GM06990 (cell line): ENCODE measurements around the gene TMIE.

Experiments used
- DNase-seq: peaks from one replicate; pipeline ENCODE4 v3.0.0-alpha.2; 2011; ENCODE audit not compliant: insufficient read length; ENCODE audit errors: extremely low read depth
- H3K27me3 ChIP-seq: replicated peaks from 2 replicates; pipeline ENCODE4 v1.6.0; 2011; ENCODE audit warnings: low read length; ENCODE audit not compliant: control insufficient read depth, insufficient read depth
- H3K36me3 ChIP-seq: 2 replicates; pipeline ENCODE4 v1.5.1; 2011; ENCODE audit warnings: low read length; ENCODE audit not compliant: control insufficient read depth, insufficient read depth
- H3K4me3 ChIP-seq: replicated peaks from 2 replicates; pipeline ENCODE4 v1.5.1; 2011; ENCODE audit warnings: low read depth, mild to moderate bottlenecking, control low read depth, low read length
- CTCF ChIP-seq: IDR thresholded peaks from 2 replicates; pipeline ENCODE4 v1.5.1; 2011; ENCODE audit warnings: low read length, control low read depth, mild to moderate bottlenecking, inconsistent platforms; ENCODE audit not compliant: insufficient read depth, poor library complexity, severe bottlenecking

The TMIE gene

DNA sequence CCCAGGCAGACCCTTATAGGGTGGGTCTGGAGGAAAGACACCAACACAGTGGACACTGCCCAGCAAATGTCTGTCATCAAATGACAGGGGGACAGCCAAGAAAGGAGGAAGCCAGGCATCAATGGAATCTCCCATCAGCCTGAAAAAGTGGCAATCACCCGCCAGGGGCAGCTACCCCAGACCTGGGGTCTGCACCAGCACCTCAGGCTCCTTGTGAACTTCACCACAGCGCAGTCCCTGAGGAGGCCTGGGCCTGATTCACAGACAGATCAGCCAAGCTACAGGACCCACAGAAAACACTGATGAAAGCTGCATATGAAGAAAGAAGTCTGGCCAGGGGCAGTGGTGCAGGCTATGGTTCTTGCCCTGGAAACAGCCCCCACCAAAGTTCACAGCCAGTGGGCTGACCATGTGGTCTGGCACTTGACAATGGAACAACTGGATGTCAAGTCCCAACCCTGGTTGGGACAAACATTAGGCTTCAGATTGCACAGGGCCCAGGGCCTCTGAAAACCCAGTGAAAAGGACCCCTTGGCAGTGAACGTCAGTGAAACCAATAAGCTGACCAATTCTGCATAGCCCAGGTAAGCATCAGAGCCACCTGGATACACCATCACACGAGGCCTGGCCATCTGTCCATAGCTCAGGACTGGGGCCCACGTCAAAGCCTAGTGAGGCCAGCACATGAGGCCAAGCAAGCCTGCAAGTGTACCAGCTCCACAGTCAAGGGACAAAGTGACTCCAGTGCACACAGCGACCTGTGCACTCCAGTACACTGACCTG lies 36.8 kb upstream of the TMIE start:
- Histone ChIP-seq H3K4me3 (no peak overlapping the region), H3K36me3 (no peaks in the 10 kb centered on the region), H3K27me3 (peaks cover 4% of the 10 kb centered on the region)
- no peak for TF ChIP-seq CTCF
- no peak for DNase-seq

DNA sequence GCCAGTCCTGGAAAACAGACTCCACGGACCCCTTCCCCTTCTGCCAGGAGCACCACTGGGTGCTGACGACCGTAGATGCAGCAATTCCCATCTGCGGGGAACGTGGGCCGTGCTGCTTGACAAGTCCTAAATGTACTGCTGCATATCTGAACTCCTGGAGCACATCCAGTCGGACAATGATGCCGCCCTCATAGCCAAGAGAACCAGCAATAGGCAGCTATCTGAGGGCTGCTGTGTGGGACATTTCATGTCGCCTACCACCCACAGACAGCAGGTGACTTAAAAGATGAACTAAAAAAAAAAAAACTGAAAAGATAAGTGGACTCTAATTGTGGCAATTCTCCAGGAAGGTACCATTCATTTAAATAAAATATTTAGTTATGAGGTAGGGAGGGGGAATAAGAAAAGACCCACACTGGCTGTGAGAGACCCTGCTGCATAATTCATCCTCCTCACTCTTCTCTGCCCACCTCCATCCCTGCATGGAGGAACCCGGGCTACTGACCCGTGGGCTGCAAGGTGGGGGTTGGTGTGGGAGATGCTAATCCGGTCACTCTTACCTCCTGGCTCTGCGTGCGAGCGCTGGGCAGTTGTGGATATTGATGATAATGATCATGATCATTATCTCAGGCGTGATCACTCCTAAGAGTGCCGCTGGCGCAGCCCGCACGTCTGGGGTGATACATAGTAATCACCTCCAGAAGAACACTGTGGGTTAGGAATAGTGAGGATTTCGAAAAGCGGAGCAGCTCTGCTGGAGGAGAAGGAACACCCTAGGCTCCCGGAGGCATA lies 36.0 kb upstream of the TMIE start:
- DNase-seq: no peak
- Histone ChIP-seq H3K27me3 (peaks cover 4% of the 10 kb centered on the region), H3K36me3 (no peaks in the 10 kb centered on the region), H3K4me3 (no peak overlapping the region)
- no peak for TF ChIP-seq CTCF

DNA sequence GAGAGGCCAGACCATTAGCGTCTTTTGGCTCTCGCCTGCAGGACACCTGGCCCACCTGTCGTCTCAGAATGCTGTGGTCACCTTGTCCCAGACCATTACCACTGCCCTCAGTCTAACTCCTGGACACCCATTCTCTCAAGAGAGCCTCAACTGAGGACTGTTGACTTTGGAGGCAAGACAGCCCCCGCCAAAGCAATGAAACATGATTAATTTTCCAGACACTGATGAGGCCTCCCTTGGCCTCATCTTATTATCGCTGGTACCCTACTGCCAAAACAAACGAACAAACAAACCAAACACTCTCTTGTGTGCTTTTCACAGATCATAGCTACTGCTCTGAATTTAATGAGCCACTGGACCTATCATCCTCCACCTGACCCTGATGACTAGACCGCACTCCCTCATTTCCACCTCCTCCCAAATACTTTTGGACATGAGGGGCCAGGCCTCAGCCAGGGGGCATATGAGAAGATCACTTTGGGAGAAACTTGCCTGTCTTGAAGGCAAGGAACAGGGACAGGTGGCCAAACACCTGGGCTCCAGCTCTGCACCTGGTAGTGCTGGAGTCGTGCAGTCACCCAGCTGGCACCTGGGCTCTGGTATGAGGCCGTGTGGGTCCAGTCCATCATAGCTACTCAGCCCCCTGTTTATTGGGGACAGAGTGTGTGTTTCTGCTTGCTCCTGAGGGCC lies 35.3 kb upstream of the TMIE start:
- DNase-seq: no peak
- TF ChIP-seq CTCF: no peak
- Histone ChIP-seq H3K36me3 (no peaks in the 10 kb centered on the region), H3K27me3 (peaks cover 4% of the 10 kb centered on the region), H3K4me3 (no peak overlapping the region)

- peaks cover 4% of the 10 kb centered on the region; the same call in 1 of the 2 replicates for H3K27me3 ChIP-seq
- H3K4me3 ChIP-seq: no peak overlapping the region
- H3K36me3 ChIP-seq: no peaks in the 10 kb centered on the region
- DNase-seq: no peak
- no peak for TF ChIP-seq CTCF
These were observed 34.7 kb upstream of the TMIE start for GRCh38 chr3:46666453-46666845.

DNA sequence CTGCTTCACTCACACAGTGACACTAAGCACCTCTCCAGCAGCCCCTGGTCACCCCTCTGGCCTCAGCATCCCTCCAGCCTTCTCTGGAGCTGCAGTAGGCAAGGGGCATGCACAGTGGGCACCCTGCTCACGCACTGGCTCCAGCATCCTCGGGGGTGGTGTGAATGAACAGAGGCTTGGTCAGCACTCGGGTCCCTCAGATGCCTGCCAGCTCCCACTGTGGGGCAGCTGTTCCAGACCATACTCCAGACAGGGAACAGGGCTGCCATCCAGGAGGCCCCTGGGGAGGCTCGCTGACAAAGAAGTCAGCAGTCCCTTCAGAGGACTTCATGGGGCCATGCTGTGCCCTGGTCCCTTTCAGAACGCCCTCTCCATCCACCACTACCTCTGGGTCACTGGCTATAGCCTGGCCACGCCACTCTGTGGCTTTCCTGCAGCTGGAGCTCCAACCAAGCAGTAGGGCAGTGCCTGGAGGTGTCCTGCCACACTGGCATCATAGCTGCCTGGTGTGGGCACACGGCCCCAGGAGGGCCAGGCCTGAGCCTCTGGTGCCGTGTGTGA lies 34.1 kb upstream of the TMIE start:
- no peak overlapping the region for H3K4me3 ChIP-seq

More for the DNA sequence above, 34.1 kb upstream of the TMIE start:
- no peak for TF ChIP-seq CTCF
- Histone ChIP-seq H3K36me3 (no peaks in the 10 kb centered on the region), H3K27me3 (peaks cover 4% of the 10 kb centered on the region; the same call in 1 of the 2 replicates)
- no peak for DNase-seq
